ENCODE data around the gene BANP.
"Not testable (repeated sequence)": the region's sequence is repeated elsewhere in the genome, so short reads cannot be mapped to it uniquely, and the experiment has no call there.

Gene BANP

GRCh38 chr16:88037359-88037758, 86.1 kb downstream of the BANP start:
- H3K27me3 Mint-ChIP-seq (ENCODE audit: low read depth); H3K4me3 Mint-ChIP-seq; H3K27ac Mint-ChIP-seq; H3K4me1 Mint-ChIP-seq; H3K9me3 Mint-ChIP-seq: not testable (repeated sequence)
- H3K36me3 Mint-ChIP-seq (ENCODE audit: low read depth) = peaks cover 36% of the 10 kb centered on the region

GRCh38 chr16:88037876-88038525, 86.8 kb downstream of the BANP start:
- H3K27me3 Mint-ChIP-seq (ENCODE audit: low read depth); H3K27ac Mint-ChIP-seq; H3K4me1 Mint-ChIP-seq; H3K4me3 Mint-ChIP-seq; H3K9me3 Mint-ChIP-seq: not testable (repeated sequence)
- peaks cover 36% of the 10 kb centered on the region for H3K36me3 Mint-ChIP-seq (ENCODE audit: low read depth)

- peaks cover 40% of the 10 kb centered on the region for H3K36me3 Mint-ChIP-seq (ENCODE audit: low read depth)
- H3K4me3 Mint-ChIP-seq; H3K4me1 Mint-ChIP-seq; H3K27ac Mint-ChIP-seq; H3K27me3 Mint-ChIP-seq (ENCODE audit: low read depth); H3K9me3 Mint-ChIP-seq: not testable (repeated sequence)
Observed at GRCh38 chr16:88038526-88038908, 87.3 kb downstream of the BANP start.

GRCh38 chr16:88039591-88039990, 88.4 kb downstream of the BANP start:
- Mint-ChIP-seq H3K4me3 (no peak overlapping the region), H3K27me3 (ENCODE audit: low read depth) (peaks cover 4% of the 10 kb centered on the region), H3K27ac (no peak overlapping the region), H3K4me1 (no peaks in the 10 kb centered on the region), H3K36me3 (ENCODE audit: low read depth) (peaks cover 37% of the 10 kb centered on the region), H3K9me3 (no peaks in the 10 kb centered on the region)
- no peak for TF ChIP-seq CTCF (IDR thresholded peaks at IDR 0.05; ENCODE audit: unreplicated experiment in 3 of 3)

- H3K36me3 Mint-ChIP-seq (ENCODE audit: low read depth) = peaks cover 34% of the 10 kb centered on the region
- H3K27ac Mint-ChIP-seq; H3K4me3 Mint-ChIP-seq; H3K4me1 Mint-ChIP-seq; H3K27me3 Mint-ChIP-seq (ENCODE audit: low read depth); H3K9me3 Mint-ChIP-seq: not testable (repeated sequence)
Observed at GRCh38 chr16:88040196-88040876, 89.1 kb downstream of the BANP start.

- H3K4me3 Mint-ChIP-seq; H3K4me1 Mint-ChIP-seq; H3K9me3 Mint-ChIP-seq; H3K27ac Mint-ChIP-seq; H3K27me3 Mint-ChIP-seq (ENCODE audit: low read depth): not testable (repeated sequence)
- peaks cover 29% of the 10 kb centered on the region for H3K36me3 Mint-ChIP-seq (ENCODE audit: low read depth)
Observed at GRCh38 chr16:88040877-88041244, 89.6 kb downstream of the BANP start.

- H3K4me3 Mint-ChIP-seq = not testable (repeated sequence)
Observed at GRCh38 chr16:88041506-88041905, 90.3 kb downstream of the BANP start.

GRCh38 chr16:88041986-88042562, 90.8 kb downstream of the BANP start:
- not testable (repeated sequence) for H3K27me3 Mint-ChIP-seq (ENCODE audit: low read depth); H3K4me3 Mint-ChIP-seq; H3K4me1 Mint-ChIP-seq; H3K27ac Mint-ChIP-seq; H3K9me3 Mint-ChIP-seq
- peaks cover 25% of the 10 kb centered on the region for H3K36me3 Mint-ChIP-seq (ENCODE audit: low read depth)

More at GRCh38 chr16:88041506-88041905, 90.3 kb downstream of the BANP start:
- H3K27me3 Mint-ChIP-seq (ENCODE audit: low read depth); H3K27ac Mint-ChIP-seq; H3K4me1 Mint-ChIP-seq; H3K9me3 Mint-ChIP-seq: not testable (repeated sequence)
- H3K36me3 Mint-ChIP-seq (ENCODE audit: low read depth) = peaks cover 27% of the 10 kb centered on the region

- not testable (repeated sequence) for H3K9me3 Mint-ChIP-seq; H3K27me3 Mint-ChIP-seq (ENCODE audit: low read depth); H3K4me1 Mint-ChIP-seq; H3K4me3 Mint-ChIP-seq
- Mint-ChIP-seq H3K36me3 (ENCODE audit: low read depth) (peaks cover 28% of the 10 kb centered on the region), H3K27ac (peak overlapping the region in 1 of 3 experiments; percentile 14)
Observed at GRCh38 chr16:88043208-88043910, 92.1 kb downstream of the BANP start.

- not testable (repeated sequence) for H3K9me3 Mint-ChIP-seq; H3K27me3 Mint-ChIP-seq (ENCODE audit: low read depth); H3K4me1 Mint-ChIP-seq; H3K4me3 Mint-ChIP-seq; H3K27ac Mint-ChIP-seq
- H3K36me3 Mint-ChIP-seq (ENCODE audit: low read depth) = peaks cover 33% of the 10 kb centered on the region
Observed at GRCh38 chr16:88044121-88044581, 92.9 kb downstream of the BANP start.

GRCh38 chr16:88045361-88045760, 94.1 kb downstream of the BANP start:
- H3K9me3 Mint-ChIP-seq, H3K4me1 Mint-ChIP-seq: not testable (repeated sequence)

More at GRCh38 chr16:88045361-88045760, 94.1 kb downstream of the BANP start:
- peaks cover 39% of the 10 kb centered on the region for H3K36me3 Mint-ChIP-seq (ENCODE audit: low read depth)
- H3K27ac Mint-ChIP-seq; H3K4me3 Mint-ChIP-seq; H3K27me3 Mint-ChIP-seq (ENCODE audit: low read depth): not testable (repeated sequence)

All from nephron (organoid).